Peyer's patch (tissue), 4 donors: ENCODE measurements around the gene IFRD2. TPM values are rescaled to one million over a fixed set of nuclear protein-coding genes. Genes with fewer than 3 reads are reported as not detected.

Experiments used
- DNase-seq, 3 donors: peaks; one replicate each; pipeline ENCODE4 v3.0.0-alpha.2; 2017 to 2019
- H3K27ac ChIP-seq, 4 donors: fragments of 200-600 bp; sonication (generic); one replicate each; pipeline ENCODE4 v1.5.1; 2016 to 2019
- H3K27me3 ChIP-seq, 2 donors: fragments of 200-600 bp; sonication (generic); one replicate each; pipeline ENCODE4 v1.5.1; 2019
- H3K36me3 ChIP-seq, 3 donors: fragments of 200-600 bp; sonication (generic); one replicate each; pipeline ENCODE4 v1.5.1; 2016 to 2019
- H3K4me1 ChIP-seq, 4 donors: fragments of 200-600 bp; sonication (generic); one replicate each; pipeline ENCODE4 v1.5.1; 2016 to 2019
- H3K4me3 ChIP-seq, 4 donors: fragments of 200-600 bp; sonication (generic); 1 replicate in 3 of 4; 2 replicates in 1 of 4; pipeline ENCODE4 v1.5.1; 2016 to 2019; ENCODE audit warnings: mild to moderate bottlenecking in 1 of 4
- H3K9me3 ChIP-seq, 4 donors: fragments of 200-600 bp; sonication (generic); one replicate each; pipeline ENCODE4 v1.5.1; 2016 to 2019; ENCODE audit warnings: mild to moderate bottlenecking in 1 of 4
- POLR2A ChIP-seq, 2 donors: fragments of 450-650 bp; IDR thresholded peaks; one replicate each; pipeline ENCODE4 v1.5.1; 2017; ENCODE audit warnings: antibody characterized with exemption in 2 of 2, mild to moderate bottlenecking in 2 of 2, moderate library complexity in 2 of 2
- total RNA-seq, 4 donors: library from RNA; depleted of rRNA; stranded (reverse); fragments of >200 nt; gene quantifications; one replicate each; pipeline ENCODE4 v1.1.0, GENCODE V29; 2016
- TF ChIP-seq, protein P1 (sequence below), 6 experiments: fragments of 450-650 bp in 4 of 6; fragments of 200-600 bp in 2 of 6; sonication (generic) in 1 of 6; IDR thresholded peaks; one replicate each; pipeline ENCODE4 v1.5.1; 2017 to 2019; ENCODE audit warnings: antibody characterized with exemption in 6 of 6, mild to moderate bottlenecking in 3 of 6, moderate library complexity in 1 of 6

The IFRD2 gene
- total RNA-seq, 4 donors from 2014 or later: 75.5 to 205 (median 140) TPM

DNA sequence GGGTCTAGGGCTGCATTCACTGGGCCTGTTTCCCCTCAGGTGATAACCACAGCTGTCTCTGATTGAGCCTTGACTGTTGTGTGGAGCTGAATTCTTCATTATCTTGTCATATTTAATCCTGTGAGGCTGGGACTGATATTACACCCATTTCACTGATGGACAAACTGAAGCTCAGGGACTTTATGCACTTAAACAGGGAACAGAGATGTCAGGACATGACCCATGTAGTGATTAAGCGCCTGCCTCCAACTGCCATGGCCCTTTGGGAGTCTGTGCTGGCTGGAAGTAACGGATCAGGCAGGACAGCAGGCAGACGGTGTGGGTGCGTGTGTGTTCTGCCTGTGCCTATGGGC is 48.7 kb downstream of the IFRD2 start:
- Histone ChIP-seq H3K36me3 (peaks cover 0 to 2% (median 0%) of the 10 kb centered on the region in 3 donors), H3K9me3 (no peaks in the 10 kb centered on the region), H3K27me3 (no peaks in the 10 kb centered on the region), H3K4me3 (peak overlapping the region in 1 of 4 donors; percentile 19), H3K4me1 (peaks cover 7 to 91% (median 78%) of the 10 kb centered on the region in 4 donors), H3K27ac (peak overlapping the region; percentile 66 to 95 (median 72))
- TF ChIP-seq POLR2A (IDR thresholded peaks at IDR 0.05): no peak
- TF ChIP-seq, protein P1, sequence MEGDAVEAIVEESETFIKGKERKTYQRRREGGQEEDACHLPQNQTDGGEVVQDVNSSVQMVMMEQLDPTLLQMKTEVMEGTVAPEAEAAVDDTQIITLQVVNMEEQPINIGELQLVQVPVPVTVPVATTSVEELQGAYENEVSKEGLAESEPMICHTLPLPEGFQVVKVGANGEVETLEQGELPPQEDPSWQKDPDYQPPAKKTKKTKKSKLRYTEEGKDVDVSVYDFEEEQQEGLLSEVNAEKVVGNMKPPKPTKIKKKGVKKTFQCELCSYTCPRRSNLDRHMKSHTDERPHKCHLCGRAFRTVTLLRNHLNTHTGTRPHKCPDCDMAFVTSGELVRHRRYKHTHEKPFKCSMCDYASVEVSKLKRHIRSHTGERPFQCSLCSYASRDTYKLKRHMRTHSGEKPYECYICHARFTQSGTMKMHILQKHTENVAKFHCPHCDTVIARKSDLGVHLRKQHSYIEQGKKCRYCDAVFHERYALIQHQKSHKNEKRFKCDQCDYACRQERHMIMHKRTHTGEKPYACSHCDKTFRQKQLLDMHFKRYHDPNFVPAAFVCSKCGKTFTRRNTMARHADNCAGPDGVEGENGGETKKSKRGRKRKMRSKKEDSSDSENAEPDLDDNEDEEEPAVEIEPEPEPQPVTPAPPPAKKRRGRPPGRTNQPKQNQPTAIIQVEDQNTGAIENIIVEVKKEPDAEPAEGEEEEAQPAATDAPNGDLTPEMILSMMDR (IDR thresholded peaks at IDR 0.05): no peak
- DNase-seq: no peak

DNA sequence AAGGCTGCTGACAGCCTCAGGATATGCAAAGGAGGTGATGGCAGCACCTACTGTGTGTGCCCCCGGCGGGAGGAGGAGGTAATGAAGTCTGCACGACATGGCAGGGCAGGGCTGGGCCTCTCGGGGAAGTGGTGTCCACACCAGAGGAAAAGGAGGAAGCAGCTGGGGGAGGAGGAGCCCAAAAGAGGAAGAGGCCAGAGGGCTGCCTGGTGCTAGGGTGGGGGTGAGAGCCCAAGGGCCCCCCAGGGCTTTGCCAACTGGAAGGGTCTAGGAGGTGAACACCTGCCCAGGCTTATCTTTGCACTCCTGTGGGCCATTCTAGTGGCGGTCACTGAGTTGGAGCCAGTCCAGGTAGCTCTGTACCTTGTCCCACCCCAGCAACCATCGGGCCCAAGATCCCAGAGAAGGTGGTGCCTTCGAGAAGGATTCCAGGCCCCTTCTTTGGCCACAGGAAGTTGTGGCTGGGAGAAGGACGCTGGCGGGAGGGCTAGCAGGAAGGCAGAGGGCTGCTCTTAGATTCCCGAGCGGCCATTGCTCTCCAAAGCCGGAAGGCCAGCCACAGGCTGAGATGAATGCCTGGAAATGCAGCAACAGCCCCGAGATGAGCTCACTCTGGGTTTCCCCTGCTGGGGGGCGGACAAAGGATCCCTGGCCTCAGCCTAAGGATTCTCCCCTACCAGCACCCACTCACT is 49.2 kb downstream of the IFRD2 start:
- no peaks in the 10 kb centered on the region for H3K9me3 ChIP-seq
- peaks cover 7 to 91% (median 79%) of the 10 kb centered on the region in 4 donors for H3K4me1 ChIP-seq
- peaks cover 0 to 2% (median 0%) of the 10 kb centered on the region in 3 donors for H3K36me3 ChIP-seq
- H3K27ac ChIP-seq: peak overlapping the region; percentile 66 to 95 (median 72)
- TF ChIP-seq, protein P1 (IDR thresholded peaks at IDR 0.05): peak in 2 of 6 experiments; percentile 6 to 13
- TF ChIP-seq POLR2A (IDR thresholded peaks at IDR 0.05): no peak
- H3K4me3 ChIP-seq: peak overlapping the region in 1 of 4 donors; percentile 19
- DNase-seq: peak in 2 of 3 donors; percentile 91
- H3K27me3 ChIP-seq: no peaks in the 10 kb centered on the region

GRCh38 chr3:50242381-50242770 is 49.9 kb downstream of the IFRD2 start:
- Histone ChIP-seq H3K36me3 (peaks cover 0 to 2% (median 0%) of the 10 kb centered on the region in 3 donors), H3K27ac (peak overlapping the region; percentile 66 to 95 (median 72)), H3K4me3 (peak overlapping the region in 2 of 4 donors; percentile 6 to 19), H3K9me3 (no peaks in the 10 kb centered on the region), H3K27me3 (no peaks in the 10 kb centered on the region), H3K4me1 (peaks cover 7 to 91% (median 80%) of the 10 kb centered on the region in 4 donors)
- TF ChIP-seq, protein P1 (IDR thresholded peaks at IDR 0.05): no peak
- TF ChIP-seq POLR2A (IDR thresholded peaks at IDR 0.05): no peak
- no peak for DNase-seq

GRCh38 chr3:50241713-50242380 is 50.4 kb downstream of the IFRD2 start:
- DNase-seq: no peak
- H3K27me3 ChIP-seq: no peaks in the 10 kb centered on the region
- TF ChIP-seq, protein P1 (IDR thresholded peaks at IDR 0.05): no peak
- no peak for TF ChIP-seq POLR2A (IDR thresholded peaks at IDR 0.05)
- no peaks in the 10 kb centered on the region for H3K9me3 ChIP-seq
- peak overlapping the region; percentile 66 to 95 (median 72) for H3K27ac ChIP-seq
- peaks cover 7 to 91% (median 74%) of the 10 kb centered on the region in 4 donors for H3K4me1 ChIP-seq
- H3K4me3 ChIP-seq: peak overlapping the region in 1 of 4 donors; percentile 6
- H3K36me3 ChIP-seq: peaks cover 0 to 2% (median 0%) of the 10 kb centered on the region in 3 donors

- Histone ChIP-seq H3K4me3 (peak overlapping the region in 1 of 4 donors; percentile 13), H3K9me3 (no peaks in the 10 kb centered on the region), H3K27me3 (no peaks in the 10 kb centered on the region), H3K36me3 (peaks cover 0 to 2% (median 0%) of the 10 kb centered on the region in 3 donors), H3K27ac (peak overlapping the region; percentile 66 to 95 (median 72)), H3K4me1 (peaks cover 7 to 84% (median 69%) of the 10 kb centered on the region in 4 donors)
- no peak for DNase-seq
- TF ChIP-seq POLR2A (IDR thresholded peaks at IDR 0.05): no peak
- TF ChIP-seq, protein P1 (IDR thresholded peaks at IDR 0.05): no peak
Observed at GRCh38 chr3:50241163-50241562, 51.1 kb downstream of the IFRD2 start.
